Embryonic facial prominence (tissue), 1 donor: ENCODE measurements around the gene ZNF107.
"Not testable (repeated sequence)": the region's sequence is repeated elsewhere in the genome, so short reads cannot be mapped to it uniquely, and the experiment has no call there.

Experiments
- DNase-seq: peaks from one replicate; pipeline ENCODE4 v3.0.0-alpha.2; 2016; ENCODE audit errors: extremely low spot score

The ZNF107 gene

GRCh38 chr7:64643566-64643965 is 22.4 kb upstream of the ZNF107 start:
- no peak for DNase-seq

GRCh38 chr7:64651203-64651602 is 14.7 kb upstream of the ZNF107 start:
- DNase-seq, result no peak

GRCh38 chr7:64651632-64652165 is 14.2 kb upstream of the ZNF107 start:
- DNase-seq, result no peak

GRCh38 chr7:64653721-64654401 is 12.1 kb upstream of the ZNF107 start:
- no peak for DNase-seq

GRCh38 chr7:64654796-64655548 is 11.0 kb upstream of the ZNF107 start:
- no peak for DNase-seq

GRCh38 chr7:64655811-64656210 is 10.1 kb upstream of the ZNF107 start:
- DNase-seq, result no peak

GRCh38 chr7:64656489-64656888 is 9.4 kb upstream of the ZNF107 start:
- no peak for DNase-seq

GRCh38 chr7:64662091-64662490 is 3.8 kb upstream of the ZNF107 start:
- DNase-seq, result not testable (repeated sequence)

- DNase-seq, result no peak
Measured at GRCh38 chr7:64666663-64667050, 724 bp downstream of the ZNF107 start.

GRCh38 chr7:64667311-64667710 is 1.4 kb downstream of the ZNF107 start:
- DNase-seq, result no peak

- no peak for DNase-seq
Measured at GRCh38 chr7:64672414-64672813, 6.5 kb downstream of the ZNF107 start.

GRCh38 chr7:64685091-64685490 is 19.2 kb downstream of the ZNF107 start:
- DNase-seq, result no peak

GRCh38 chr7:64685741-64686140 is 19.8 kb downstream of the ZNF107 start:
- DNase-seq, result no peak

- DNase-seq, result no peak
Measured at GRCh38 chr7:64686493-64687184, 20.7 kb downstream of the ZNF107 start.

- no peak for DNase-seq
Measured at GRCh38 chr7:64687249-64687648, 21.3 kb downstream of the ZNF107 start.

- no peak for DNase-seq
Measured at GRCh38 chr7:64688988-64689387, 23.1 kb downstream of the ZNF107 start.

- no peak for DNase-seq
Measured at GRCh38 chr7:64691831-64692230, 25.9 kb downstream of the ZNF107 start.

GRCh38 chr7:64697863-64698262 is 31.9 kb downstream of the ZNF107 start:
- not testable (repeated sequence) for DNase-seq

- no peak for DNase-seq
Measured at GRCh38 chr7:64706625-64707292, 40.8 kb downstream of the ZNF107 start.

- not testable (repeated sequence) for DNase-seq
Measured at GRCh38 chr7:64717896-64718295, 52.0 kb downstream of the ZNF107 start.

GRCh38 chr7:64729089-64729848 is 63.3 kb downstream of the ZNF107 start:
- DNase-seq, result no peak
